ENCODE data around the gene EIF2B2.

- TF ChIP-seq CTCF (IDR thresholded peaks at IDR 0.05) (no peak), POLR2A (IDR thresholded peaks at IDR 0.05) (no peak)
These were observed 45.4 kb downstream of the EIF2B2 start for GRCh38 chr14:75048101-75048500.

Measured in body of pancreas (tissue), 4 donors.